Tibial artery (tissue), 4 donors: ENCODE results near the gene ZC3HAV1L.

ENCODE experiments used
- DNase-seq, 2 donors: peaks; one replicate each; pipeline ENCODE4 v3.0.0-alpha.2; 2019
- H3K27ac ChIP-seq, 2 donors: fragments of 200-600 bp; sonication (generic) in 1 of 2; 1 replicate in 1 of 2; 2 replicates in 1 of 2; pipeline ENCODE4 v1.5.1; 2018 to 2019; ENCODE audit warnings: mild to moderate bottlenecking in 1 of 2
- H3K27me3 ChIP-seq, 2 donors: fragments of 200-600 bp; sonication (generic) in 1 of 2; one replicate each; pipeline versions ENCODE4 v1.5.1 to v1.6.0; 2016 to 2019
- H3K36me3 ChIP-seq, 3 donors: fragments of 200-600 bp; sonication (generic) in 2 of 3; one replicate each; pipeline ENCODE4 v1.5.1; 2016 to 2019; ENCODE audit warnings: mild to moderate bottlenecking in 2 of 3
- H3K4me1 ChIP-seq, 4 donors: fragments of 200-600 bp; sonication (generic) in 2 of 4; 1 replicate in 3 of 4; 2 replicates in 1 of 4; pipeline ENCODE4 v1.5.1; 2016 to 2019
- H3K4me3 ChIP-seq, 2 donors: fragments of 200-600 bp; sonication (generic) in 1 of 2; 1 replicate in 1 of 2; 2 replicates in 1 of 2; pipeline ENCODE4 v1.5.1; 2018 to 2019; ENCODE audit warnings: mild to moderate bottlenecking in 2 of 2
- H3K9me3 ChIP-seq, 3 donors: fragments of 200-600 bp; sonication (generic) in 1 of 3; one replicate each; pipeline ENCODE4 v1.5.1; 2016 to 2019
- CTCF ChIP-seq, 2 experiments: fragments of 200-600 bp in 1 of 2; fragments of 450-650 bp in 1 of 2; IDR thresholded peaks; one replicate each; pipeline ENCODE4 v1.5.1; 2017 to 2019; ENCODE audit warnings: antibody characterized with exemption in 2 of 2, mild to moderate bottlenecking in 1 of 2, moderate library complexity in 1 of 2
- intact Hi-C: fragments of 100-400 bp; cut with DNase I; formaldehyde crosslinking; loops from one replicate; pipeline ENCODE4 v1.15.0; 2023; ENCODE audit warnings: low total_unique reads

ZC3HAV1L gene

DNA sequence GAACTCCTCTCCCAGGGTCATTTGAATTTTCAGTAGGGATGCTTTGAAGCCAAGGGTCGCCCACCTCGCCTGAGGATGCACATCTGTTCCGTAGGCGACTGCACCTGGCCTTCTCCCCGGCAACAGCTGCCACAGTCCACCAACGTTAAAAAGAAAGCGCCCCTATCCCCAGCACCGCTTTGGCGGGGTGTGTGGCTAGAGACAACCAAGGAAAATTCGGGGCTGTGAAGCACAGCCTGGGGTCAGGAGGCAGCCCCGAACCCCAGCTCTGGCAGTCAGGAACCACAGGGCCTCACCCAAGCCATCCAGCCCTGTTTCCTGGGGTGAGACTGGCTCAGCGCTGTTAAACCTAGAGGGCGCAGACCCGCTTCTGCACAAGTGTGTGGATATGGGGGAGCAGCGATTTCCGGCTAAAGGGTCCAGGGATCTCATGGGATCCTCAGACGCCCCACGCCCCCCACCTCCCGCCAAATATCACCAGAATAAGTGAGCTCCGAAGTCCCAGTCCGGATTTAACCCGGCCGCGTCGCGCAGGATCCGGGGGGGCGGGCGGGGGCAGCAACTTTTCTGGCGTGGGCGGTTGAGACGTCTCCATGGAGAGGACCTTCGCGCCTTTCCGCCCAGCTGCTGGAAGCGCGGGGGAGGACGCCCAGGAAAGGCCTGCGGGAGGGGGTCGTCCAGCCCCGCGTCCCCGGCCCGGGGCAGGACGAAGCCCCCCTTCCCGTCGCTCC lies 822 bp downstream of the ZC3HAV1L start:
- H3K4me1 ChIP-seq, result peaks cover 0 to 18% (median 14%) of the 10 kb centered on the region in 4 donors
- DNase-seq, result peak in 1 of 2 donors; percentile 22

GRCh38 chr7:139034336-139034735 lies 1.5 kb downstream of the ZC3HAV1L start:
- Histone ChIP-seq H3K9me3 (no peaks in the 10 kb centered on the region), H3K27ac (no peak overlapping the region), H3K27me3 (no peaks in the 10 kb centered on the region), H3K36me3 (peaks cover 0 to 21% (median 10%) of the 10 kb centered on the region in 3 donors), H3K4me1 (peaks cover 0 to 18% (median 14%) of the 10 kb centered on the region in 4 donors), H3K4me3 (peak overlapping the region; percentile 71 to 73)
- intact Hi-C loops, result no loop called here
- no peak for DNase-seq
- no peak for TF ChIP-seq CTCF (IDR thresholded peaks at IDR 0.05)

More for the DNA sequence above, 822 bp downstream of the ZC3HAV1L start:
- Histone ChIP-seq H3K27ac (peak overlapping the region; percentile 60 to 68), H3K4me3 (peak overlapping the region; percentile 71 to 73), H3K27me3 (no peaks in the 10 kb centered on the region), H3K9me3 (no peaks in the 10 kb centered on the region), H3K36me3 (peaks cover 0 to 15% (median 5%) of the 10 kb centered on the region in 3 donors)
- intact Hi-C loops, result no loop called here
- TF ChIP-seq CTCF (IDR thresholded peaks at IDR 0.05), result no peak

DNA sequence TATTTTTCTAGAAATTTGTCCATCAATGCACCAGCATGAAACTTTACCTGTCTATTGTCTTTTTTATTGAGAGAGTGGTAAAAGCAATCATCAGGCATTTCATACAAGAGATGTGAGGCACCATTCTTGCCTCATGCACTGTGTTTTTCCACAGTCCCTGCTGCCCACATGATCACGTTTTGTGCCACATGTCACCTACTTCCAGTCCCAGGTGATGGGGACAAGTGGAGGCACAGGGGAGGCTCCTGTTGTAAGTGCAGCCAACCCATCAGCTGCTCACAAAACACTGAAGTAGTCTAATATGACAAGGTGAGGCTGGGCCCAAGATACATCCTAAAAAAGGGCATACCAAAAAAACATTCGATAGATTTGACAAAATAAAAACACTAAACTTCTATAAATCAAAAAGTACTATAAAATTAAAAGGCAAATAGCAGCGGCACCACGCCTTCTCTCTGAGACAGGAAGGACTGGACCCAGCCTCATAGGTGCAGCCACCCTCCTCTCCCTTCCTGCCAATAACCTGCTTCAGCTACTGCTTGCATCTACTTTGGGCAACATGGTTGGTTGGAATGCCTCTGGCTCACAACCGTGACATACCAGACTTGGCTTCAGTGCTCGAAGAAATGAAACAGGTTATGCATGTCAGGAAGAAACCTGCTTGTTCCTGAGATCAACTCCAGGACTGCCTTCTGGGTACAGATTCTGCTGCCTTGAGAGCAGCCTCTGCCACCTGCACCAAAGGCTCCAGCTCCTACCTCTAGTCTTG lies 2.3 kb downstream of the ZC3HAV1L start:
- no peak for DNase-seq

DNA sequence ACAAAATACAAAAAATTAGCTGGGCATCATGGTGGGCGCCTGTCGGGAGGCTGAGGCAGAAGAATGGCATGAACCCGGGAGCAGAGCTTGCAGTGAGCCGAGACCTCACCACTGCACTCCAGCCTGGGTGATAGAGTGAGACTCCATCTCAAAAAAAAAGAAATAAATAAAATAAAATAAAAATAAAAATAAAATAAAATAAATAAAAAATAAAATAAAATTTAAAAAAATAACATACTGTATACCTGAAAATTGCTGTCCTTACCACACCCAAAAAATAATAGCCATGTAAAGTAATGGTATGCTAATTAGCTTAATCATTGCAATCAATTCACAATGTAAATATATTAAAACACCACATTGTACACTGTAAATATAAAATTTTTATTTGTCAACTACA lies 3.4 kb downstream of the ZC3HAV1L start:
- H3K27me3 ChIP-seq, result no peaks in the 10 kb centered on the region
- peaks cover 0 to 18% (median 14%) of the 10 kb centered on the region in 4 donors for H3K4me1 ChIP-seq
- no peak for DNase-seq
- no peak overlapping the region for H3K4me3 ChIP-seq
- TF ChIP-seq CTCF (IDR thresholded peaks at IDR 0.05), result no peak
- H3K27ac ChIP-seq, result no peak overlapping the region
- intact Hi-C loops, result no loop called here
- H3K9me3 ChIP-seq, result no peaks in the 10 kb centered on the region
- H3K36me3 ChIP-seq, result peaks cover 0 to 40% (median 16%) of the 10 kb centered on the region in 3 donors

More for the DNA sequence above, 2.3 kb downstream of the ZC3HAV1L start:
- no peak for TF ChIP-seq CTCF (IDR thresholded peaks at IDR 0.05)
- Histone ChIP-seq H3K4me1 (peaks cover 0 to 18% (median 14%) of the 10 kb centered on the region in 4 donors), H3K4me3 (no peak overlapping the region), H3K9me3 (no peaks in the 10 kb centered on the region), H3K36me3 (peaks cover 0 to 29% (median 14%) of the 10 kb centered on the region in 3 donors), H3K27me3 (no peaks in the 10 kb centered on the region), H3K27ac (no peak overlapping the region)
- intact Hi-C loops, result no loop called here

GRCh38 chr7:139029353-139029752 lies 6.5 kb downstream of the ZC3HAV1L start:
- TF ChIP-seq CTCF (IDR thresholded peaks at IDR 0.05), result no peak
- Histone ChIP-seq H3K27ac (no peak overlapping the region), H3K9me3 (no peaks in the 10 kb centered on the region), H3K4me1 (peaks cover 0 to 1% (median under 1%) of the 10 kb centered on the region in 4 donors), H3K36me3 (peaks cover 7 to 67% (median 30%) of the 10 kb centered on the region in 3 donors), H3K4me3 (no peak overlapping the region), H3K27me3 (no peaks in the 10 kb centered on the region)
- no peak for DNase-seq
- intact Hi-C loops, result no loop called here
